Spinal cord (tissue), 10 donors: Measurements from ENCODE around the gene CA5A. TPM values are rescaled to one million over a fixed set of nuclear protein-coding genes. Genes with fewer than 3 reads are reported as not detected.
"Not testable (repeated sequence)": the region's sequence is repeated elsewhere in the genome, so short reads cannot be mapped to it uniquely, and the experiment has no call there.

Experiments
- DNase-seq, 6 donors: peaks; one replicate each; pipeline versions ENCODE4 v3.0.0 to v3.0.0-alpha.2; 2013 to 2015; ENCODE audit warnings: low spot score in 6 of 6, low read depth in 4 of 6
- H3K27ac ChIP-seq: one replicate; pipeline ENCODE4 v1.5.1; 2013; ENCODE audit warnings: low read depth, low read length, control low read depth
- H3K27me3 ChIP-seq: one replicate; pipeline ENCODE4 v1.6.1; 2013; ENCODE audit warnings: low read length; ENCODE audit not compliant: control insufficient read depth, insufficient read depth
- H3K36me3 ChIP-seq: one replicate; pipeline ENCODE4 v1.6.1; 2013; ENCODE audit warnings: low read length; ENCODE audit not compliant: control insufficient read depth, insufficient read depth
- H3K4me1 ChIP-seq: one replicate; pipeline ENCODE4 v1.6.1; 2013; ENCODE audit warnings: low read length; ENCODE audit not compliant: control insufficient read depth, insufficient read depth
- H3K4me3 ChIP-seq: one replicate; pipeline ENCODE4 v1.5.1; 2013; ENCODE audit warnings: low read depth, low read length, control low read depth
- H3K9me3 ChIP-seq: one replicate; pipeline ENCODE4 v1.6.1; 2013; ENCODE audit warnings: low read length; ENCODE audit not compliant: control insufficient read depth, insufficient read depth
- WGBS: methylation state at CpG from one replicate; pipeline ENCODE4 v1.1.5; 2013; ENCODE audit warnings: missing lambda C conversion rate; ENCODE audit not compliant: insufficient coverage; 5-methylcytosine and 5-hydroxymethylcytosine counted together
- polyA plus RNA-seq, 2 donors: library from polyadenylated mRNA; unstranded; fragments of 120-200 nt; gene quantifications; one replicate each; pipeline ENCODE4 v1.2.1, GENCODE V29; 2013; ENCODE audit not compliant: insufficient read length in 2 of 2
- total RNA-seq, 2 donors: library from RNA; depleted of rRNA in 1 of 2; stranded (reverse); fragments of 120-200 nt in 1 of 2; fragments of >200 nt in 1 of 2; gene quantifications; one replicate each; pipeline versions ENCODE4 v1.2.3 to v1.2.4, GENCODE V29; 2013 to 2014
- donor health status: healthy.

CA5A gene
- total and polyA plus RNA-seq, 4 donors = 0.10 to 0.55 (median 0.27) TPM; not detected in 1

DNA sequence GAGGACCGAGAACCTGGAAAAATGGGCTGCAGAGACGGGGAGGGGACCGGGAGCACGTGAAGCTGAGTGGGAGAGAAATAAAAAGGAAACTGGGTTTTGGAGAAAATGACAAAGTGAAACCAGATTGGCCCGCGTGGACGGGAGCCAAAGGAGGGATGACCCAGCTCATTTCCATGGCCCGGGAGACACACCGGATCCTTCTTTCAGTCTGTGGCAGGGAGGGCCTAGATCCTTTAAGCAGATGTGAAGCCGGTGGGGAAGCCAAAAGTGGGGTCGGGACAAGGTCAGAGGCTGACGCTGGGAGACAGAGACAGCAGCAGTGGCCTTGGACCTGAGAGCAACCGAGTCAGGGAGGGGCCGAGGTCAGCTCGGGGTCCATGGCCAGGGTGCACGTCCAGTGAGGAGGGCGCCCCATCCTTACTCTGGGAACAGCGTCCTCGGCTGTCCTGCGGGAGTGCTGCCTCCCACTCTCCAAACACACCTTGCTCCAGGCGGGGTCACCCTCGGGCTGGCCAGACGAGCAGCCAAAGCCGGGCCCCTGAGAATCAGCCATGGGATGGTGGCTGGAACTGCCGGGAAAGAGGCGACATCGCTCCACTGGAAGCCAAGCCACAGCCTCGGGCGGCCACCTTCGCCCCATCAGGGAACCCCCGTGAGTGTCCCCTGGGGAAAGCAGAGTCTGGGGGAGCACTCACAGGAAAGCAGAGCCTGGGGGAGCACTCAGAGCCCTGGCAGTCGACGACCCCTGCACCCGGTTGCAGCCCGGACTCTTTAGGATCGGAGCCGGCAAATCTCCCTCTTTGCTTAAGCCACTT, 17.3 kb downstream of the CA5A start:
- 75% methylated on average over 33 of the region's 37 CpGs for WGBS
- Histone ChIP-seq H3K9me3 (no peaks in the 10 kb centered on the region), H3K36me3 (no peaks in the 10 kb centered on the region), H3K4me3 (no peak overlapping the region), H3K27ac (no peak overlapping the region), H3K27me3 (no peaks in the 10 kb centered on the region), H3K4me1 (peaks cover 18% of the 10 kb centered on the region)
- DNase-seq = no peak

DNA sequence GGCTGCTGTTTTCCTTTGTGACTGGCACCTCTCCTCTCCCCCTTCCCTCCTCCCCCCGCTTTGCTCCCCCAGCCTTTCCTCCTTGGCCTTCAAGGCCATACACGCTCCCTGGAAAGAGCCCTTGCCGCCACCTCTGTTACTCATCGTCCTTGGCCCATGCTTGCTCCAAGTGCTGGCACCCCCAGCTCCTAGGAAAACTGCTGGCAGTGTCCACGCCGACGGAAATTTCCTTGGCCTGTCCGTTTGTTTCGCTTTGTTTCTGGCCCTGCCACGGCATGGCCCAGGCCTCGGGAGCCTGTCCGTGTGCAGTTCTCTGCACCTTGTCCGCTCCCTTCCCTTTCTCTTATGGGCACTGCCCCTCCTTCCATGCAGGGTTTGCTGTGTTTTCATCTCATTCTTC, 18.0 kb downstream of the CA5A start:
- H3K4me1 ChIP-seq = peaks cover 16% of the 10 kb centered on the region
- WGBS = 71% methylated on average over 13 of the region's 13 CpGs
- no peak overlapping the region for H3K27ac ChIP-seq
- DNase-seq = no peak
- H3K4me3 ChIP-seq = no peak overlapping the region
- H3K27me3 ChIP-seq = no peaks in the 10 kb centered on the region
- no peaks in the 10 kb centered on the region for H3K9me3 ChIP-seq
- no peaks in the 10 kb centered on the region for H3K36me3 ChIP-seq

DNA sequence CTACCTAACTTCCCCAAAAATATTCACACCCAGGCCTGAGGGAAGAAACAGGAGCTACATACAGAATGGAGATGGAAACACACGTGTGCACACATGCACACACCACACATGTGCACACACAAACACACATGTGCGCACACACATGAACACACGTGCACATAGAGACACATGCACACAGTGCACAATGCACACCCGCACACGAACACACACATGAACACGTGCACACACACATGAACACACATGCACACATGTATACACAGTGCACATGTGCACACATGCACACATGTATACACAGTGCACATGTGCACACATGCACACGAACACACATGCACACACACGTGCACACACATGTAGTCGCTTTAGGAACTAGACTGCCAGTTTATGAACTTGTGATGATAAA, 18.8 kb downstream of the CA5A start:
- WGBS = 99% methylated on average over 8 of the region's 9 CpGs
- Histone ChIP-seq H3K36me3 (no peaks in the 10 kb centered on the region), H3K27me3 (no peaks in the 10 kb centered on the region), H3K4me3 (no peak overlapping the region), H3K4me1 (peaks cover 14% of the 10 kb centered on the region), H3K9me3 (no peaks in the 10 kb centered on the region), H3K27ac (no peak overlapping the region)
- no peak for DNase-seq

DNA sequence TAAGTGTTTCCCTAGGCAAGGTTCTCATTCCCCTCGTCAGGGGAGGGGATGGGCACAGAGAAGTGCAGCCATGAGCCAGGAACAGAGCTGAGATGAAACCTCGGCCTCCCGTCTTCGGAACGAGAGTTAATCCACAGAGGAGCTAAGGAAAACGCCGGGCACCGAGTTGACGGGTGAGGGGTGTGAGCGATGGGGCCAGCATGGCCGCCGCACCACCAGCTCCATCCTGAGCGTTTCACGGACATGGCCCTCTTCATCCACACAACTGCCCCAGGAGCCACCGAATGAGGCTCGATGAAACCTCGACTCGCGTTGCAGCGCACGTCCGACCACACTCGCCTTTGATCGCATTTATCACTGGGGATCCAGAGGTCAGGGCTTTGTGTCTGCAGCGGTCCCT, 21.5 kb downstream of the CA5A start:
- Histone ChIP-seq H3K27me3 (no peaks in the 10 kb centered on the region), H3K9me3 (no peaks in the 10 kb centered on the region), H3K4me3 (no peak overlapping the region), H3K27ac (no peak overlapping the region), H3K36me3 (no peaks in the 10 kb centered on the region), H3K4me1 (peaks cover 15% of the 10 kb centered on the region)
- 96% methylated on average over 23 of the region's 25 CpGs for WGBS
- DNase-seq = no peak

DNA sequence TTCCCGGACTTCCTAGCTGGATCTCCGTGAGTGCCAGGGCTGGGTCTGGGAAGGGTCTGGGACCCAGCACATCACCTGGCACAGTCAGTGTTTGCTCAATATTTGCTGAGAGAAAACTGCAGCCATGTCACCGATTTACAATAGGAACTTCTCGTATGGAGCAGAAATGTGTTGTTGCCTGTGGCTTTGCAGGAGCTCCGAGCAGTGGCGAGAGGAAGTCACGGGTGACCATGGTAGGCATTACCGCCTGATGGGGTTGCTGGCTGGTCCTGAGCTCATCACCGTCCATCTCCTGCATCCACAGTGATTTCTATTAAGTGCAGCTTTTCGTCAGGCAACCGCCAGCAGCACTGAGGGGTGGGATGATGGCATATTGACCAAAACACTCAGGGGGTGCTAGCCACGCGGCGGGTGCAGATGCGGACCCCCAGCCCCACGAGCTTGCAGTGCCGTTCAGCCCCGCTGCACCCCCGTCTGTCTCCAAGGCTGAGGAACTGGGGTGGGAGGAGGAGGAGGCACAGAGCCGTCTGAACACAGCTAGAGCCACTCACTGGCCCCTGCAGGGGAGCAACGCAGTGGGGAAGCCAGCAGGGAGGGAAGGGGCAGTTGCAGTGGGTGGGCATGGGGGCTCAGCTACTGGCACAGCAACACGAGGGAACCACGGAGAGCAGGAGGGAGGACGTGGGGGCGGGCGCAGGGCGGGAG, 22.2 kb downstream of the CA5A start:
- not testable (repeated sequence) for H3K36me3 ChIP-seq, H3K4me3 ChIP-seq, DNase-seq, H3K27me3 ChIP-seq, H3K27ac ChIP-seq, H3K9me3 ChIP-seq
- 68% methylated on average over 18 of the region's 27 CpGs for WGBS
- peaks cover 15% of the 10 kb centered on the region for H3K4me1 ChIP-seq

DNA sequence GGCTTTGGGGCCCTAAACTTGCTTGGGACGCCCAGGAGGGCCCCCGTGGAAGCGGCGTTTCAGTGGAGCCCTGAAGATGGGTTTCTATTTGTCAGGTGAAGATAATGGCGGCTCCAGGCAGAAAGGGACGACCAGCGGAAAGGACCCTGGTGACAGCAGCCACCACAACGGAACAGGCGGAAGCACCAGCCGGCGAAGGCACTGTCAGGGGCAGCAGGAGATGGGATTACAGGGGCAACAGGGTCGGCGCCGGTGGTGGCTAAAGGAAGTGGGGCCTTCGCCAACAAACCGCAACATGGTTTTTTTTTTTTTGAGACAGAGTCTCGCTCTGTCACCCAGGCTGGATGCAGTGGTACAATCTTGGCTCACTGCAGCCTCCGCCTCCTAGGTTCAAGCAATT, 23.6 kb downstream of the CA5A start:
- H3K27ac ChIP-seq, DNase-seq, H3K4me3 ChIP-seq, H3K4me1 ChIP-seq, H3K9me3 ChIP-seq, H3K27me3 ChIP-seq, H3K36me3 ChIP-seq: not testable (repeated sequence)
- 87% methylated on average over 18 of the region's 18 CpGs for WGBS

DNA sequence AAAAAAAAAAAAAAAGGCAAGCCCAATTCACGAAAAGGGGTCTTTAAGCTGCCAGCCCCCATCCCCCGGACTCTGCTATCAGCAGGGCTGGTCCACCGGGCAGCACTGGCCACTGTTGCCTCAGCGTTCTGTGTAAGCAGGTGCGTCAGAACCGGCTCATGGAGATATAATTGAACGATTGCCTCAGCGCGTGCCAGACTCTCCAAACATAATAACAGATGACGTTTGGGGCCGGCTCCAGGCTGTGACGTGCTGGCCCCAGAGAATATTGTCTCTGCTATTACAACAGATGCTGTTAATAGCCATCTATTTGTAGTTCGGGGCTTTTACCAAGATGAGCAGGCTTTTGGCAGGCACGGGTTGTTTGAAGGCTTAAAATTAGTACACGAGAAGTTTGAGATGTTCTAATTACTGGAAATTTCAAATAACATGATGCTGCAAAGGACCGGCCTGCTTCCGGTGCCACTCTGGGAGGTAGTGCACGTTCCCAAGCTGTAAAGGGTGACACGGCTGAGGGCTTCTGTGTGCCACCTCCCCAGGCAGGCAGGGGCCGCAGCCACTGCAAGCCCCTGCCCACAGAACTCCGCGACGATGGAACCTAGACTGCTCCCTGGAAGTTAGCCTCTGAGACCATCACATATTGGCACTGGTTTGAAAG, 25.1 kb downstream of the CA5A start:
- H3K27ac ChIP-seq = not testable (repeated sequence)
- peak in 2 of 6 donors; percentile 69 to 88 for DNase-seq
- WGBS = 61% methylated on average over 19 of the region's 23 CpGs

DNA sequence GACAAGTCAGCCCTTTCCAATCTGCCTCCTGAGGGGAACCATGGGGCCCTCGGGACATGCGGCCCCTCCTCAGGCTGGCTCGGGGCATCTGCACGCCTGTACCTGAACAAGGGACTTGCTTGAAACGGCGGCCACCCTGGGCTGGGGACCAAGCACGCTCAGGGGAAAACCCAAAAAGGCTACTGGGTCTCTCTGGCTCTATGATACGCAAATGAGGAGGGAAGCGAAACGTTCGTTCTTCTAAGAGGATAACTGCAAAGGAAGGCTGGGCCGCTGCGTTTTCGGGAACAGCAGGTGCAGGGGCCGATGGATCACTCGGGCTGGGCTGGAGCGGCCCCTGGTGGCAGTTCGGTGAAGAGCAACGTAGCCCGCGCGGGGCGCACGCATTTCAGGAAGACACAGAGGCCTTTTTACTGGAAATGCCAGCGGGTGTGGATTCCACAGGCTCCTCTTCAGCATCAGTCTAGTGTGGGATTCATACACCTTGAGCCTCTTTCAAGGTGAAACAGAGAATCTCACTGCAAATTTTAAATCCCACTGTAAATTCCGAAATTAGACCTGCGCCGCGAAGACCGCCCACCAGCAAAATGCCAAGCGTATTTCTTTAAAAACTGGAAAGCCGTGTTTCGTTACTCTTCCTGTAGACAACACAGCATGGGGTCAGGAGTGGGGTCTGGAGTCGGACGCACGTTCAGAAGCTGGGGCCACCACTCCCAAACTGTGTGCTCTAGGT, 27.0 kb downstream of the CA5A start:
- H3K27me3 ChIP-seq, H3K27ac ChIP-seq, H3K4me1 ChIP-seq, H3K9me3 ChIP-seq, H3K36me3 ChIP-seq, H3K4me3 ChIP-seq: not testable (repeated sequence)
- 35% methylated on average over 36 of the region's 36 CpGs for WGBS
- DNase-seq = peak in 4 of 6 donors; percentile 13 to 88 (median 48)

More for the DNA sequence above, 25.1 kb downstream of the CA5A start:
- H3K4me3 ChIP-seq, H3K36me3 ChIP-seq, H3K4me1 ChIP-seq, H3K9me3 ChIP-seq, H3K27me3 ChIP-seq: not testable (repeated sequence)

DNA sequence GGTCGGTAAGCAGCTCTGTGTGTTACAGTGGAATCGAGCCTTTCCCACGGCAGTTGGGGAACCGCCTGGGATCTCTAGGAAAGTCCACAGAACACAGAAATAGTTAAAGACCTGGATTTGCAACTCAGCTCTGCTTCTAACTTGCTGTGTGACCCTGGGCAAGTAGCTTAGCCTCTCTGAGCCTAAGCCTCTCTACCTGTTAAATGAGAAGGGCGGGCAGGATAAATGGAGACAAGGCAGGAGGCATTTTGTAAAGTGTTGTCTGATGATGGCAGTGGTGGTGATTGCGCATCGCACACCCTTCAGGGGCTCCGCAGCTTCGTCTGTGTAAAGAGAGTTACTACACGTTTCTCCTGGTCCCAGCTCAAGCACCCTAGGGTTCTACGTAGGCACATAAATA, 28.2 kb downstream of the CA5A start:
- H3K9me3 ChIP-seq, H3K4me1 ChIP-seq, DNase-seq, H3K36me3 ChIP-seq, H3K4me3 ChIP-seq, H3K27ac ChIP-seq, H3K27me3 ChIP-seq: not testable (repeated sequence)
- 93% methylated on average over 10 of the region's 11 CpGs for WGBS
